HepG2 (cell line): ENCODE measurements around the gene METTL5. TPM values are rescaled to one million over a fixed set of nuclear protein-coding genes. Genes with fewer than 3 reads are reported as not detected.

Experiments used
- ATAC-seq: fragments of 200-7000 bp; cut with Tn5 transposase; 3 replicates; pipeline ENCODE4 v1.9.1; 2020; ENCODE audit warnings: mild to moderate bottlenecking, moderate library complexity
- BruUV-seq: library from RNA; stranded (reverse); fragments of 400-500 nt; replicated peaks from 2 replicates; lab custom pipeline; 2021; lab: Mats Ljungman, UMichigan
- CTCF ChIA-PET: fragments of 300-600 bp; formaldehyde crosslinking; extraction: SDS; loops from one replicate; lab custom pipeline; 2021; ENCODE audit warnings: low total read pairs, inconsistent platforms, low intra/inter-chr PET ratio; lab: Yijun Ruan, JAX
- POLR2A ChIA-PET: fragments of 350-600 bp; sonication (Branson Sonifier 250); formaldehyde crosslinking; loops from one replicate; lab custom pipeline; 2020; ENCODE audit warnings: antibody characterized with exemption, inconsistent platforms; lab: Yijun Ruan, JAX
- DNase-seq: peaks from one replicate; pipeline ENCODE4 v3.0.0-alpha.2; 2015; ENCODE audit warnings: low spot score
- FAIRE-seq: peaks from 3 replicates; lab custom pipeline; 2011; peaks lifted over from hg19 to GRCh38; lab: Jason Lieb, UNC
- H2AFZ ChIP-seq: one replicate; pipeline ENCODE4 v1.6.1; 2011; ENCODE audit warnings: low read length, inconsistent platforms
- H3K27ac ChIP-seq: fragments of 300-600 bp; 3 replicates; pipeline ENCODE4 v1.8.0; 2011; ENCODE audit warnings: mixed run types, mild to moderate bottlenecking, mixed read lengths, low read length, inconsistent platforms; ENCODE audit not compliant: insufficient read depth; ENCODE audit errors: extremely low read length
- H3K27me3 ChIP-seq, 2 experiments: fragments of 200-600 bp in 1 of 2; 2 replicates in 1 of 2; 3 replicates in 1 of 2; pipeline versions ENCODE4 v1.6.0 to v1.8.0; 2011; ENCODE audit warnings: low read length in 2 of 2, mild to moderate bottlenecking in 2 of 2, moderate library complexity in 2 of 2, inconsistent platforms in 1 of 2; ENCODE audit not compliant: insufficient read depth in 2 of 2, control insufficient read depth in 1 of 2
- H3K36me3 ChIP-seq, 2 experiments: fragments of 200-600 bp in 1 of 2; replicated peaks in 1 of 2; 2 replicates in 1 of 2; 3 replicates in 1 of 2; pipeline versions ENCODE4 v1.5.1 to v1.8.0; 2011; ENCODE audit warnings: low read length in 2 of 2, inconsistent platforms in 1 of 2; ENCODE audit not compliant: insufficient read depth in 2 of 2, control insufficient read depth in 1 of 2
- H3K4me1 ChIP-seq: 2 replicates; pipeline ENCODE4 v1.5.1; 2012; ENCODE audit warnings: low read length, inconsistent platforms; ENCODE audit not compliant: insufficient read depth
- H3K4me2 ChIP-seq: 2 replicates; pipeline ENCODE4 v1.6.0; 2011; ENCODE audit warnings: low read depth, low read length, inconsistent platforms
- H3K4me3 ChIP-seq, 3 experiments: fragments of 200-600 bp in 1 of 3; sonication (generic), shearing (Covaris generic) in 1 of 3; replicated peaks in 1 of 3; 2 replicates each; pipeline ENCODE4 v1.5.1; 2011 to 2016; ENCODE audit warnings: low read length in 3 of 3, inconsistent platforms in 2 of 3, low read depth in 2 of 3, mild to moderate bottlenecking in 2 of 3, control low read depth in 1 of 3, mixed read lengths in 1 of 3; ENCODE audit not compliant: insufficient read depth in 1 of 3
- H3K79me2 ChIP-seq: one replicate; pipeline ENCODE4 v1.6.1; 2011; ENCODE audit warnings: low read length, inconsistent platforms; ENCODE audit not compliant: insufficient read depth
- H3K9ac ChIP-seq: 2 replicates; pipeline ENCODE4 v1.6.0; 2011; ENCODE audit warnings: mild to moderate bottlenecking, low read depth, low read length, inconsistent platforms; ENCODE audit not compliant: insufficient read depth
- H3K9me3 ChIP-seq: 2 replicates; pipeline ENCODE4 v1.5.1; 2012; ENCODE audit warnings: mild to moderate bottlenecking, low read length
- H4K20me1 ChIP-seq: 2 replicates; pipeline ENCODE4 v1.6.0; 2011; ENCODE audit warnings: inconsistent platforms, mild to moderate bottlenecking, low read length, moderate library complexity; ENCODE audit not compliant: insufficient read depth
- POLR2AphosphoS2 ChIP-seq: IDR thresholded peaks from 2 replicates; pipeline ENCODE4 v1.6.1; 2011; ENCODE audit warnings: low read depth, low read length, improper control_type of control experiment
- RELA ChIP-seq: sonication (generic); formaldehyde crosslinking; IDR thresholded peaks from 2 replicates; pipeline ENCODE4 v1.4.0; 2020; ENCODE audit warnings: missing genetic modification reagents
- SNAPC5 ChIP-seq: sonication (generic); formaldehyde crosslinking; IDR thresholded peaks from 2 replicates; pipeline ENCODE4 v1.8.1; 2023; ENCODE audit warnings: mild to moderate bottlenecking, missing genetic modification reagents, borderline replicate concordance
- UBTF ChIP-seq: sonication (generic); formaldehyde crosslinking; IDR thresholded peaks from 2 replicates; pipeline ENCODE4 v1.4.0; 2020; ENCODE audit warnings: mild to moderate bottlenecking, missing genetic modification reagents
- ZBTB33 ChIP-seq: sonication (generic); formaldehyde crosslinking; IDR thresholded peaks from 2 replicates; pipeline ENCODE4 v1.4.0; 2020; ENCODE audit warnings: missing genetic modification reagents
- ZBTB38 ChIP-seq: sonication (generic); formaldehyde crosslinking; IDR thresholded peaks from 2 replicates; pipeline ENCODE4 v1.5.1; 2020; ENCODE audit warnings: mild to moderate bottlenecking, missing genetic modification reagents
- ZBTB46 ChIP-seq: sonication (generic); formaldehyde crosslinking; IDR thresholded peaks from 2 replicates; pipeline ENCODE4 v1.4.0; 2020; ENCODE audit warnings: mild to moderate bottlenecking, missing genetic modification reagents, borderline replicate concordance
- ZNF543 ChIP-seq: sonication (generic); formaldehyde crosslinking; IDR thresholded peaks from 2 replicates; pipeline ENCODE4 v1.4.0; 2020; ENCODE audit warnings: mild to moderate bottlenecking, missing genetic modification reagents
- ZNF761 ChIP-seq: sonication (generic); formaldehyde crosslinking; conservative IDR thresholded peaks from 2 replicates; pipeline ENCODE4 v1.4.0; 2020; ENCODE audit warnings: mild to moderate bottlenecking, missing genetic modification reagents
- WGBS: methylation state at CpG from one replicate; pipeline ENCODE4 v1.1.6; 2017; ENCODE audit warnings: low lambda C conversion rate; 5-methylcytosine and 5-hydroxymethylcytosine counted together
- in situ Hi-C: cut with HindIII; loops from 2 replicates; pipeline ENCODE4 v1.10.0; 2017; ENCODE audit warnings: low pct_unique_long_range_greater_than_20kb; ENCODE audit not compliant: extremely low pct_ligation_motif_present
- intact Hi-C: fragments of 100-400 bp; cut with micrococcal nuclease; formaldehyde crosslinking; loops from one replicate; pipeline ENCODE4 v1.10.0; 2022; ENCODE audit not compliant: unreplicated experiment
- polyA plus RNA-seq, 8 experiments: library from polyadenylated mRNA; depleted of rRNA in 3 of 8; stranded (reverse) in 7 of 8; unstranded in 1 of 8; fragments of >200 nt; fragmentation: Illumina TruSeq in 4 of 8; extraction: Trizol in 4 of 8; gene quantifications; 2 replicates each; pipeline versions ENCODE4 v1.2.1 to v1.2.3, GENCODE V29; 2011 to 2016; ENCODE audit warnings: low read depth in 4 of 8, missing spikeins in 1 of 8, mixed read lengths in 1 of 8; ENCODE audit not compliant: insufficient read depth in 1 of 8
- total RNA-seq, 5 experiments: library from RNA; depleted of rRNA; stranded (reverse); fragments of >200 nt; fragmentation: Illumina TruSeq; extraction: Trizol; gene quantifications; 2 replicates each; pipeline ENCODE4 v1.2.3, GENCODE V29; 2016; ENCODE audit warnings: low read depth in 1 of 5

Gene METTL5
- total and polyA plus RNA-seq, 2 of the 13 experiments (the other 11 are each of a cell fraction or from before 2014, with no cell fraction given), result 50.7 to 95.1 TPM

- no TSS peak for BruUV-seq
- intact Hi-C loops, result no loop called here
- no peak for FAIRE-seq
Measured at GRCh38 chr2:169839954-169840746, 15.4 kb upstream of the METTL5 start.

More at GRCh38 chr2:169839954-169840746, 15.4 kb upstream of the METTL5 start:
- Histone ChIP-seq H3K27ac (no peak overlapping the region), H3K36me3 (peaks cover 8 to 14% of the 10 kb centered on the region in 2 experiments; a peak in 4 of 5 replicates), H4K20me1 (no peaks in the 10 kb centered on the region), H3K79me2 (peaks cover 58% of the 10 kb centered on the region), H3K4me3 (no peak overlapping the region), H3K9ac (no peak overlapping the region), H2AFZ (no peak overlapping the region), H3K4me2 (no peak overlapping the region), H3K4me1 (peaks cover 12% of the 10 kb centered on the region), H3K27me3 (no peaks in the 10 kb centered on the region), H3K9me3 (no peaks in the 10 kb centered on the region)
- ChIA-PET CTCF (no interaction called here), POLR2A (interaction anchor here (1.2 kb wide), 1 partner anchor 12 kb away, joined by 3 read pairs; no protein-coding TSS in a partner anchor)
- in situ Hi-C loops, result no loop called here
- DNase-seq (no peak), ATAC-seq (peak; percentile 74)
- no peak for TF ChIP-seq RELA (CRISPR knock-in tag)
- TF ChIP-seq SNAPC5 (CRISPR knock-in tag), result no peak
- TF ChIP-seq ZNF761 (CRISPR knock-in tag), result 0 out of 2 replicates have a peak, but pooled peaks have one; percentile 27
- TF ChIP-seq ZBTB33, result peak; percentile 67; the same call in 1 of the 2 replicates
- no peak for TF ChIP-seq UBTF (CRISPR knock-in tag)
- TF ChIP-seq ZBTB46 (CRISPR knock-in tag), result no peak
- peak; percentile 32; the same call in 1 of the 2 replicates for TF ChIP-seq ZBTB38 (CRISPR knock-in tag)
- TF ChIP-seq ZNF543 (CRISPR knock-in tag), result 0 out of 2 replicates have a peak, but pooled peaks have one; percentile 46
- TF ChIP-seq POLR2AphosphoS2, result 0 out of 2 replicates have a peak, but pooled peaks have one; percentile 7
- 94% methylated on average over 6 of the region's 10 CpGs for whole genome bisulfite sequencing
